HG02798 (cell line): Measurements from ENCODE around the gene PLCB3.
"Not testable (repeated sequence)": the region's sequence is repeated elsewhere in the genome, so short reads cannot be mapped to it uniquely, and the experiment has no call there.

Source experiments
- ATAC-seq: cut with Tn5 transposase; IDR thresholded peaks from one replicate; pipeline ENCODE4 v1.9.1; 2021; ENCODE audit warnings: mild to moderate bottlenecking; ENCODE audit not compliant: unreplicated experiment, poor library complexity

Gene PLCB3

DNA sequence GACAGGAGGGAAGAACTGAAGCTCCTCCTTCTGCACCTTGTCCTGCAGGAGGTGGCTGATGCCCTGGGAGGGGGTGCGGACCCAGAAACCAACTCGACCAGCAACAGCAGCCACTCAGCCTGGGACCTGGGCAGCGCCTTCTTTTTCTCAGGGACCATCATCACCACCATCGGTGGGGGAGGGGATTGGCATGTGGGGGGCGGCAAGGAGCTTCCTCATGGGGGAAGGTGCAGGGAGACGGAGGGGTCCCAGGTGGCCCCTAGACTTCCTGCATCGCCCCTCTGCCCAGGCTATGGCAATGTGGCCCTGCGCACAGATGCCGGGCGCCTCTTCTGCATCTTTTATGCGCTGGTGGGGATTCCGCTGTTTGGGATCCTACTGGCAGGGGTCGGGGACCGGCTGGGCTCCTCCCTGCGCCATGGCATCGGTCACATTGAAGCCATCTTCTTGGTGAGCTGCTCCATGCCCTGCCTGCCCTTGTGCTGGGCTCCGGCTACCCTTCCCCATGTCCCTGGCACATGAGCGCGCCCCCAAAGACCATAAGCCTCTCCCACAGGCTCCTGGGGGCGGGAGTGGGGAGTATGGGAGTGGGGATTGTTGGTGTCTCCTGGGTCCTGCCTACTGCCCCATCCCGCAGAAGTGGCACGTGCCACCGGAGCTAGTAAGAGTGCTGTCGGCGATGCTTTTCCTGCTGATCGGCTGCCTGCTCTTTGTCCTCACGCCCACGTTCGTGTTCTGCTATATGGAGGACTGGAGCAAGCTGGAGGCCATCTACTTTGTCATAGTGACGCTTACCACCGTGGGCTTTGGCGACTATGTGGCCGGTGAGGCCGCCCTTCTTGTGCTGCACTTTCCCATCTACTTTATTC is 45.7 kb downstream of the PLCB3 start:
- ATAC-seq = no peak

GRCh38 chr11:64297699-64298358 is 46.5 kb downstream of the PLCB3 start:
- ATAC-seq = no peak

- no peak for ATAC-seq
Measured at GRCh38 chr11:64298966-64299846, 47.9 kb downstream of the PLCB3 start.

DNA sequence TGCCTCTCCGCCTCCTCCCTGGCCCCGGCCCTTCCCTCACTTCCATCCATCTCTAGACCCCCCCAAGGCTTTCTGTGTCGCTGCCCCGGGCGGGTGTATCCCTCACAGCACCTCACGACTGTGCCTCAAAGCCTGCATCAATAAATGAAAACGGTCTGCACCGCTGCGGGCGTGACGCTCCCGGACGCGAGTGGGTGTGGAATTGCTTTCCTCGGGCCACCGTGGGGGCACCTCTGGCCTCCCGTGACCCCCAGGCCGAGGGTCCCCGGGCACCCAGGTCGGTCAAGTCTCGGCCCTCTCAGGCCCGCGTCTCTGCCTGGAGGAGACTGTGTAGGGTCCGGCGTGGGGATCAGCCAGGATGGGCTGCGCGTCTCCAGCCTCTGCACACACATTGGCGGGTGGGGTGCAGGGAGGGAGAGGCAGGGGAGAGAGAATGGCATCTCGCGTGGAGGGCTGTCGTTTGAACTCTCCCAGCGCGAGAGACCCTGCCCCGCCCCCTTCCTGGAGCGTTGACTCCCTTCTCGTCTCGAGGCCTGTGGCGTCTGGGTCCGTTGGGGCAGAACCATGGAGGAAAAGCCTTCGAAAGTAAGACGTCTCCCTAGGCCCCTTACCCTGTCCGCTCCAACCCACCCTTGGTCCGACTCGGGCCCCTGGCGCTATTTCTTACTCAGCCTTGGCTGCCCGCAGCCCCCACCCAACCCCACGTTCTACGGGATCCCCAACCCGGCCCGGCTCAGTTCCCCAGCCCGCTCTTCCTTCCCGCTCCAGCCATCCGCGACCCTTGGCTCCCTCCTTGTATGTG is 48.7 kb downstream of the PLCB3 start, which contains the start of gene CATSPERZ:
TSS of gene CATSPERZ (plus strand) at position 512 of the 802 bp plus-strand sequence. CDS start at position 565, 53 bp downstream.
- no peak for ATAC-seq

GRCh38 chr11:64303109-64304031 is 52.0 kb downstream of the PLCB3 start:
- ATAC-seq = no peak

GRCh38 chr11:64304032-64304315 is 52.6 kb downstream of the PLCB3 start:
- ATAC-seq = no peak

DNA sequence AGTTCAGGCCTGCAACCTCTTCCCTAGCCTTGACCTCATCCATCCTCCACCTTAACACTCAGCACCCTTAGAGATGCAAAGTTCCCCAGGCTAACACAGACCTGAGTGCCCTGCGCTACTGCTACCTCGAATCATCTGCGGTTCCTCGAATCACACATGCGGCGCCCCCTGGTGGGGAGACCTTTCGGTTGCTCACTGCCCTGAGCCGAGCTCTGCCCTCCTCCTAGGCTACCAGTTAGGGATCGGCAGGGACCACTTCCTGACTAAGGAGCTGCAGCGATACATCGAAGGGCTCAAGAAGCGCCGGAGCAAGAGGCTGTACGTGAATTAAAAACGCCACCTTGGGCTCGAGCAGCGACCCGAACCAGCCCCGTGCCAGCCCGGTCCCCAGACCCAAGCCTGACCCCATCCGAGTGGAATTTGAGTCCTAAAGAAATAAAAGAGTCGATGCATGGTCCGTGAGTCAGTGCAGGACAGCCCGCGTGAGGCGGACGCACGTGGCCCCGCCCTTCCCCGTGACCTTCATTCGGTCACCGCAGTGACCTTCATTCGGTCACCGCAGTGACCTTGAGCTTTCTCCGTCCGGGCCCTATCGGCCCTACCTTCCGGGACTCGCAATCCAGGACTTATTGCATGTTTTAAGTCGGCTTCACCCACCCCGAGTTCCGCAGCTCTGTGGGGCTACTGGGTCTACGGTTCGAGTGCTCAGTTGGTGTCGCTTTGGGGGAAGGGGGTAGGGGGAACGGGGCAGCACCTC is 53.2 kb downstream of the PLCB3 start:
- ATAC-seq = peak; percentile 24

DNA sequence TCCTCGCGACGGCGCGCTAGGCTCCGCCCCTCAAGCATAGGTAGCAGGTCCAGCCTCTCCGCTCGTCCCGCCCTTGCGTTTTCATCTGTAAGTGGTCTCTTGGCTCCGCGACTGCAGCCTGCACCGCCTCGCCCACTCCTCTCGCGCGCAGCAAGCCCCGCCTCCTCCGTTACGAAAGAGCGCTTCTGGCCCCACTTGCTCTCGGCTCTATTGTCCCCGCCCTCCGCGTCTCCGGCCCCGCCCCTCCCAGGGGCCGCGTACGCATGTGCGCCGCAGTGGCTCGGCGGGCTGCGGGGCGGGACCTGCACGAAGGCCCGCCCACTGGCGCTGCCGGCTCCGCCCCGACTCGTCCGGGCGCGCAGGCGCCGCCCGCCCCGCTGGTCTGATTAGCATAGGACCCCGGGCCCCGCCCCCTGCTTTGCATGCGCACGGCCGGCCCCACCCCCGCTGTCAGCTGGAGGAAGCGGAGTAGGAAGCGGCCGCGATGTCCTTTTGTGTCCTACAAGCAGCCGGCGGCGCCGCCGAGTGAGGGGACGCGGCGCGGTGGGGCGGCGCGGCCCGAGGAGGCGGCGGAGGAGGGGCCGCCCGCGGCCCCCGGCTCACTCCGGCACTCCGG is 53.9 kb downstream of the PLCB3 start, which contains the start of gene ESRRA:
TSS of gene ESRRA (plus strand) at position 450 of the 616 bp plus-strand sequence. CDS start 1,656 bp downstream, outside the sequence.
- ATAC-seq = peak; percentile 82

- ATAC-seq = peak; percentile 20
Measured at GRCh38 chr11:64305691-64306562, 54.6 kb downstream of the PLCB3 start.

DNA sequence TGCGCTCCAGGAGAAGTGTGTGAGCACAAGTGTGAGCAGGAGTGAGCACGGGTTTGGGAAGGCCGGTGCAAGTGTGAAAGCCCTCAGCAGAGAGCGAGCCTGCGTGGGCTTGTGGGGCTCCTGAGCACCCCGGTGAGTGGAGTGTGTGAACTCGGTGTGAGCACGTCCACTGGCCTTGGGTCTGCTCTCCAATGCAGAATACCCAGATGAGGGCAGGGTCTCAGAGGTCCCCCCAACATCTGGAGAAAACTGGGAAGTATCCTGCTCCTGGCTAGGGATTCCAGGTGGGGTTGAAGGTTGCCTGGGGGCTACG is 55.2 kb downstream of the PLCB3 start:
- ATAC-seq = no peak

- no peak for ATAC-seq
Measured at GRCh38 chr11:64306876-64307622, 55.7 kb downstream of the PLCB3 start.

DNA sequence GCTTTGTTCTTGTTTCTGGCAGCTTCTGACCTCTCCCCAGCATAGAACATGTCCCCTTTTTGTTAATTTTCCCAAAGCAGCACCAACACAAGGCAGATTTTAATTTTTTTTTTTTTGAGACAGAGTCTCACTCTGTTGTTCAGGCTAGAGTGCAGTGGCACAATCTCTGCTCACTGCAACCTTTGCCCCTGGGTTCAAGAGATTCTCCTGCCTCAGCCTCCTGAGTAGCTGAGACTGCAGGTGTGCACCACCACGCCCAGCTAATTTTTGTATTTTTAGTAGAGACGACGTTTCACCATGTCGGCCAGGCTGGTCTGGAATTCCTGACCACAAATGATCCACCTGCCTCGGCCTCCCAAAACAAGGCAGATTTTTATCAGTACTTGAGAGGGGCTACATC is 56.5 kb downstream of the PLCB3 start:
- ATAC-seq = not testable (repeated sequence)

GRCh38 chr11:64312947-64313346 is 61.6 kb downstream of the PLCB3 start:
- no peak for ATAC-seq

GRCh38 chr11:64313491-64314145 is 62.3 kb downstream of the PLCB3 start:
- ATAC-seq = no peak

DNA sequence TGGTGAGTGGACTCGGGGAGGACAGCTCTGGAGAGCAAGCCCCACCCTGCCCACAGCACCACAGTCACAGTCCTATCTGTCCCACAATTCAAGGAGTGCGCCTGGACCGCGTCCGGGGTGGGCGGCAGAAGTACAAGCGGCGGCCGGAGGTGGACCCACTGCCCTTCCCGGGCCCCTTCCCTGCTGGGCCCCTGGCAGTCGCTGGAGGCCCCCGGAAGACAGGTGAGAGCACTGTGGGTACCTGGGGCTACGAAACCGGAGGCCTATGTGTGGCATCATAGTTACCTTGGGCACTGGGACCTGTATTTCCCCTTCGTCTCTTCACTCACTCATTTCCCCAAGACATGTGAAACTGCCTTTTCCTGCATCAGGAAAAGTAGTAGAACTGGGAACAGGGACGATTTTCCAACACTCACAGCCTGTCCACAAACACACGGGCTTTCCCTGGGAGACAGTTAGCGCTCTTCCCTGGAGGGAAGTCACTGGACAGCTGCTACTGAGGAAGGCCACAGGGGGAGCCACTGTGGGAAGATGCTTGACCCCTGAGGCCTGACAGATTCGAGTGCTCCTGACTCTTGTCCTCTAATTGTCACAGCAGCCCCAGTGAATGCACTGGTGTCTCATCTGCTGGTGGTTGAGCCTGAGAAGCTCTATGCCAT is 62.9 kb downstream of the PLCB3 start:
- ATAC-seq = no peak
